ENCODE measurements around the gene LDLRAD4.
A peak's percentile ranks its signal among the peaks of the same experiment; 100 is the strongest.

LDLRAD4 gene

DNA sequence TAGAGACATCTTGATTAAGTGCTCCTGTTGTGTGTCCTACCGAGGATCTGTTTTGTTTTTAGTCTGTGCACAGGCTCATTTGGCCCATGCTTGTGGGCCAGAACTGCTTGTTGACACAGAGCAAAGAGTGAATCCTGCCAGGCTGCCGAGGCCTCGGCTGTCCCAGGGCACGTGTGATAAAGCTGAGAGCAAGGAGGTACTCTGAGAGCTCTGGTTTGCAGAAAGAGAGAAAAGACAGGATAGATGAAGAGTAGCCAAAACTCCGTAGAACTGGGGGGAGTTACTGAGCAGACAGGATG is 332.7 kb downstream of the LDLRAD4 start:
- TF ChIP-seq ZFX (IDR thresholded peaks at IDR 0.05): no peak
- TF ChIP-seq, protein P1, sequence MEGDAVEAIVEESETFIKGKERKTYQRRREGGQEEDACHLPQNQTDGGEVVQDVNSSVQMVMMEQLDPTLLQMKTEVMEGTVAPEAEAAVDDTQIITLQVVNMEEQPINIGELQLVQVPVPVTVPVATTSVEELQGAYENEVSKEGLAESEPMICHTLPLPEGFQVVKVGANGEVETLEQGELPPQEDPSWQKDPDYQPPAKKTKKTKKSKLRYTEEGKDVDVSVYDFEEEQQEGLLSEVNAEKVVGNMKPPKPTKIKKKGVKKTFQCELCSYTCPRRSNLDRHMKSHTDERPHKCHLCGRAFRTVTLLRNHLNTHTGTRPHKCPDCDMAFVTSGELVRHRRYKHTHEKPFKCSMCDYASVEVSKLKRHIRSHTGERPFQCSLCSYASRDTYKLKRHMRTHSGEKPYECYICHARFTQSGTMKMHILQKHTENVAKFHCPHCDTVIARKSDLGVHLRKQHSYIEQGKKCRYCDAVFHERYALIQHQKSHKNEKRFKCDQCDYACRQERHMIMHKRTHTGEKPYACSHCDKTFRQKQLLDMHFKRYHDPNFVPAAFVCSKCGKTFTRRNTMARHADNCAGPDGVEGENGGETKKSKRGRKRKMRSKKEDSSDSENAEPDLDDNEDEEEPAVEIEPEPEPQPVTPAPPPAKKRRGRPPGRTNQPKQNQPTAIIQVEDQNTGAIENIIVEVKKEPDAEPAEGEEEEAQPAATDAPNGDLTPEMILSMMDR (conservative IDR thresholded peaks at IDR 0.05): no peak
- H3K27ac ChIP-seq: no peak overlapping the region

DNA sequence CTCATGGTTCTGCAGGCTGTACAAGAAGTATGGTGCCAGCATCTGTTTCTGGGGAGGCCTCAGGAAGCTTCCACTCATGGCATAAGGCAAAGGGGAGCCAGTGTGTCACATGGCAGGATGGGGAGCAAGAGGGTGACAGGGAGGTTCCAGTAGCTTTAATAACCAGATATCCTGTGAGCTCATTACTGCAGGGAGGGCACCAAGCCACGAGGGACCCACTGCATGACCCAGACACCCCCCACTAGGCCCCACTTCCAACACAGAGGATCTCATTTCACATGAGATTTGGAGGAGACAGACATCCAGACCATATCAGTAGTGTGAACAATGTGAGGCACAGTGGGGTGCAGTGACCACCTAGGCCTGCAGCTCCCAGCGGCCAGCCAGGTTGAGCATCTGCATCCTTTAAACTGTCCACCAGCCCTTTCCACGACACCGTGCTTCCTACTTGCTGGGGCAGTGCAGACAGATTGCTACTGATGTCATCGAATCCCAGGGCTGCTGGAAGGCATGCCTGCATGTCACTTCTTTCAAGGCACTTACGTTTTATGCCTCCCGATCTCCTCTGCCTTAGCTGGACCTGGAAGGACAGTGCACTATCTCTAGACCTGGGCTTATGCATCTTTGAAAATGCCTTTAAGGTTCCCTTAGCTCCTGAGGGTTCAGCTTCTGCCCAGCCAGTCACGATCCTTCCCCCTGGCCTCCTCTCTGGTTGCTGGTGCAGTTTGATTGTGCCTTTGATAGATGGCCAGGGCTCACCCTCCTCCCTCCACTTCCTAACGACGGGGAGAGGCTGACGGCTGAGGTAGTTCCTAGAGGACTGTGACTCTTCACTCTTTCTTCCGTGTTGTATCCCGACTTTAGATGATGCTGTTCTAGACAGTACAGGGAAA is 333.5 kb downstream of the LDLRAD4 start:
- TF ChIP-seq, protein P1 (conservative IDR thresholded peaks at IDR 0.05): no peak
- no peak for TF ChIP-seq ZFX (IDR thresholded peaks at IDR 0.05)

DNA sequence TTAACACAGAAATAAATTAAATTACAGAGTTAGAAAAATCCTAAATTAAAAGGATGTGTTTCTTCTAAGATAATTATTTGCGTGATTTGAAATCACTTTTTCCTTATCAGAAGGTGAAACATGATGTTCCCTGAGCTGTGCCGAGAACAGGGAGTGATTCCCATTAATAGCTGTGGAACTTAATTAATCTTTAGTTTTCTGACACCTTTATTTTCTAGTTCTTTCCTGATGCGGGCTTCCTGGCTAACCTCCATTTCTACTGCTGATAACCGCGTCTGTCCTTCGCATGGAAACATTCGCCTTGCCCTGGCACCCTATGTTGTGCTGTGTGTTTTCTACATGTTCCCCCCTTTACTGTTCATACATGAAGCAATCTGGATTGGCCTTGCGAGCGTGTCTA is 334.9 kb downstream of the LDLRAD4 start:
- TF ChIP-seq, protein P1 (conservative IDR thresholded peaks at IDR 0.05): no peak
- TF ChIP-seq ZFX (IDR thresholded peaks at IDR 0.05): no peak
- no peak overlapping the region for H3K27ac ChIP-seq

More for the DNA sequence above, 333.5 kb downstream of the LDLRAD4 start:
- no peak overlapping the region for H3K27ac ChIP-seq

DNA sequence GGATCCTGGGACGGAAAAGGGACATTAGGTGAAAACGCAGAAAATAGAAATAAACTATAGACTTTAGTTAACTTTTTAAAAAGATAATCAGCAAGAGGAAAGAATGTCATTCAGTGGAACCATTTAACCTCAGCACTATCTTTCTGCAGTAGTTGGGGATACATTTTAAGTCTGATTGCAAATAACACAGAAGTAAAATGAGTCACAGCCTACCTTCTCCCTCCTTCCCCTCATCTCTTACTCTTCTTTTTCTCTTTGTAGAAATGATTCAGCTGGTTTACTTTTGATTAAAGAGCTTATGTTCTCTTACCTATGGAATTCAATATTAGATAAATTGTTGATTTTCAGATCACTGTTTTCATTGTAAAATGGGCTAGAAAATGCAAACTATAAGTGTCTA is 336.6 kb downstream of the LDLRAD4 start:
- no peak overlapping the region for H3K27ac ChIP-seq
- TF ChIP-seq ZFX (IDR thresholded peaks at IDR 0.05): no peak
- TF ChIP-seq, protein P1 (conservative IDR thresholded peaks at IDR 0.05): no peak

DNA sequence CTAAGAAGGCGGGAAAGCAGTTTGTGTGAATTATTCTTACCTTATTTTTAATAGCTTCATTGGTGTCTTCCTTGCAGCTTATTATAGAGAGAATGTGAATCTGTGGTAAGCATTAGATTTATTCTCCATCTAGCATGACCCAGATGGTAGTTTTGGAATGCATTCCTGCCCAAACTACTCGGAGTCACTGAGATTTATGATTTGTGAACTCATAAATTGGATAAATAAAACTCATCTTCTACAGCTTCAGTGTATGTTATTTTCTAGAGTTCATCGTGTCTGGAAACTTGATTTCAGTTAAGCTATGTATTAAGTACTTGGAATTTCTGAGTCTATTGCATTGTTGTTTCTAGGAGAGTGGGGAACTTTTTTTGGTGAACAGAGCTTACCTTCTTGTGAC is 337.3 kb downstream of the LDLRAD4 start:
- TF ChIP-seq, protein P1 (conservative IDR thresholded peaks at IDR 0.05): no peak
- TF ChIP-seq ZFX (IDR thresholded peaks at IDR 0.05): no peak
- H3K27ac ChIP-seq: no peak overlapping the region

DNA sequence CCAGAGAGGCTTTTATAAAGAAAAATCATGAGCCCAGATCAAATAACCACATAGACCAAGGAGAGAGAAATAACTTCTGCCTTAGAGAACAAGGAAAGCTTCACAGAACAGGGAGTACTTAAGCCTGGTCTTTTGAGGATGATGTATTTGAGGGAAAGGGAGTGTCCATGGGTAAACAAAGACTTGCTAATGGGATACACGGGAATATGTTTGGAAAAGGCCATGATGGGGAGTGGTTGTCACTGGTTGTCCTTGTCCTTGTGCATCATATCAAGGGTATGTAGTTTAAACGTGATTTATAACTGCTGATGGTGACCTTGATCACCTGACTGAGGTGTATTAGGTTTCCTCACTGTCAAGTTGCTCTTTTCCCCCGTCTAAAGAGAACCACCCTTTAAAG is 337.9 kb downstream of the LDLRAD4 start:
- TF ChIP-seq, protein P1 (conservative IDR thresholded peaks at IDR 0.05): no peak
- no peak for TF ChIP-seq ZFX (IDR thresholded peaks at IDR 0.05)
- no peak overlapping the region for H3K27ac ChIP-seq

DNA sequence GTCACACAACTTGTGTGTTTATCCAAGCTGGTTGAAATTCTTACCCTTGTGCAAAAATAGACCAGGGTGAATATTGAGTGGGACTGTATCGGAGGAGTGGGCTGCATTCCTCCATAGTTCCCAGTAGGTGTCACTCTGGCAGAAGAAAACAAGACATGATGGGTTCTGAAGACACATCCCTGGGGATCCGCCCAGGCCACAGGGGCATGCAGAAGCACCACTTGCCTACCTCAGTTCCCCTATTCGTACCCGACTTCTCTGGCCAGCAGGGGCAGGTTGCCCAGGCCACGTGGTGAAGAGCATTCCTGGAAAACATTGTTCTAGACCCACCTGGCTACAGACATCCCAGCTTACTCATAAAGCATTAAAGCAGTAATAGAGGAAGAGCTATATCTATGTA is 339.6 kb downstream of the LDLRAD4 start:
- no peak overlapping the region for H3K27ac ChIP-seq
- no peak for TF ChIP-seq ZFX (IDR thresholded peaks at IDR 0.05)
- TF ChIP-seq, protein P1 (conservative IDR thresholded peaks at IDR 0.05): peak; percentile 86
